Fibroblast of lung (primary cell): Measurements from ENCODE around the gene ABCG8. TPM values are rescaled to one million over a fixed set of nuclear protein-coding genes. Genes with fewer than 3 reads are reported as not detected.

Source experiments
- DNase-seq, 2 donors: peaks; one replicate each; pipeline versions ENCODE4 v3.0.0 to v3.0.0-alpha.2; 2010; ENCODE audit warnings: low read depth in 2 of 2
- H2AFZ ChIP-seq: 2 replicates; pipeline ENCODE4 v1.5.1; 2012; ENCODE audit warnings: low read length, control low read depth, inconsistent platforms
- H3K27ac ChIP-seq: 2 replicates; pipeline ENCODE4 v1.5.1; 2011; ENCODE audit warnings: low read length, control low read depth; ENCODE audit not compliant: insufficient read depth
- H3K27me3 ChIP-seq: 2 replicates; pipeline ENCODE4 v1.5.1; 2011; ENCODE audit warnings: mild to moderate bottlenecking, low read length; ENCODE audit not compliant: control insufficient read depth, insufficient read depth
- H3K36me3 ChIP-seq: 2 replicates; pipeline ENCODE4 v1.5.1; 2011; ENCODE audit warnings: low read length; ENCODE audit not compliant: control insufficient read depth, insufficient read depth
- H3K4me1 ChIP-seq: 2 replicates; pipeline ENCODE4 v1.5.1; 2011; ENCODE audit warnings: low read length; ENCODE audit not compliant: control insufficient read depth, insufficient read depth; ENCODE audit errors: extremely low read depth
- H3K4me2 ChIP-seq: 2 replicates; pipeline ENCODE4 v1.5.1; 2011; ENCODE audit warnings: low read length, control low read depth; ENCODE audit not compliant: insufficient read depth; ENCODE audit errors: extremely low read depth
- H3K4me3 ChIP-seq, 4 experiments: fragments of 200-600 bp in 1 of 4; sonication (generic) in 1 of 4; replicated peaks in 1 of 4; 2 replicates each; pipeline ENCODE4 v1.5.1; 2011 to 2016; ENCODE audit warnings: low read length in 4 of 4, low read depth in 3 of 4, mild to moderate bottlenecking in 3 of 4, control low read depth in 2 of 4, inconsistent platforms in 1 of 4, mixed read lengths in 1 of 4; ENCODE audit not compliant: insufficient read depth in 1 of 4; ENCODE audit errors: control extremely low read depth in 1 of 4
- H3K79me2 ChIP-seq: 2 replicates; pipeline ENCODE4 v1.5.1; 2012; ENCODE audit warnings: mild to moderate bottlenecking, low read length, inconsistent platforms; ENCODE audit not compliant: control insufficient read depth, insufficient read depth
- H3K9ac ChIP-seq: 2 replicates; pipeline ENCODE4 v1.5.1; 2011; ENCODE audit warnings: mild to moderate bottlenecking, low read length, control low read depth; ENCODE audit not compliant: insufficient read depth
- H3K9me3 ChIP-seq: 2 replicates; pipeline ENCODE4 v1.5.1; 2012; ENCODE audit warnings: low read depth, low read length; ENCODE audit not compliant: control insufficient read depth, insufficient read depth
- H4K20me1 ChIP-seq: 2 replicates; pipeline ENCODE4 v1.5.1; 2011; ENCODE audit warnings: low read length; ENCODE audit not compliant: control insufficient read depth, insufficient read depth; ENCODE audit errors: extremely low read depth
- EZH2 ChIP-seq: IDR thresholded peaks from 2 replicates; pipeline ENCODE4 v1.5.1; 2012; ENCODE audit warnings: low read length, control low read depth, mild to moderate bottlenecking; ENCODE audit errors: missing control alignments
- polyA plus RNA-seq, 2 donors: library from polyadenylated mRNA; depleted of rRNA in 1 of 2; stranded (reverse) in 1 of 2; unstranded in 1 of 2; fragments of >200 nt; gene quantifications; 2 replicates each; pipeline ENCODE4 v1.2.1, GENCODE V29; 2011 to 2012; ENCODE audit warnings: missing spikeins in 1 of 2
- total RNA-seq: library from RNA; depleted of rRNA; stranded (reverse); fragments of >200 nt; gene quantifications from 2 replicates; pipeline ENCODE4 v1.2.1, GENCODE V29; 2014
- TF ChIP-seq, protein P1 (sequence below), 2 donors: IDR thresholded peaks in 1 of 2; conservative IDR thresholded peaks in 1 of 2; 1 replicate in 1 of 2; 2 replicates in 1 of 2; pipeline ENCODE4 v1.5.1; 2011 to 2012; ENCODE audit warnings: low read length in 2 of 2, control low read depth in 1 of 2, inconsistent platforms in 1 of 2, low read depth in 1 of 2, mild to moderate bottlenecking in 1 of 2

ABCG8 gene
- total and polyA plus RNA-seq, 2 donors (not counting 1 experiment from before 2014, with no cell fraction given) = not detected

- Histone ChIP-seq H3K27ac (no peak overlapping the region), H3K4me2 (no peak overlapping the region), H2AFZ (no peak overlapping the region), H4K20me1 (no peaks in the 10 kb centered on the region), H3K4me3 (no peak overlapping the region), H3K36me3 (peaks cover 4% of the 10 kb centered on the region), H3K4me1 (no peaks in the 10 kb centered on the region), H3K9me3 (no peaks in the 10 kb centered on the region), H3K27me3 (no peaks in the 10 kb centered on the region), H3K79me2 (no peaks in the 10 kb centered on the region), H3K9ac (no peak overlapping the region)
- TF ChIP-seq, protein P1, sequence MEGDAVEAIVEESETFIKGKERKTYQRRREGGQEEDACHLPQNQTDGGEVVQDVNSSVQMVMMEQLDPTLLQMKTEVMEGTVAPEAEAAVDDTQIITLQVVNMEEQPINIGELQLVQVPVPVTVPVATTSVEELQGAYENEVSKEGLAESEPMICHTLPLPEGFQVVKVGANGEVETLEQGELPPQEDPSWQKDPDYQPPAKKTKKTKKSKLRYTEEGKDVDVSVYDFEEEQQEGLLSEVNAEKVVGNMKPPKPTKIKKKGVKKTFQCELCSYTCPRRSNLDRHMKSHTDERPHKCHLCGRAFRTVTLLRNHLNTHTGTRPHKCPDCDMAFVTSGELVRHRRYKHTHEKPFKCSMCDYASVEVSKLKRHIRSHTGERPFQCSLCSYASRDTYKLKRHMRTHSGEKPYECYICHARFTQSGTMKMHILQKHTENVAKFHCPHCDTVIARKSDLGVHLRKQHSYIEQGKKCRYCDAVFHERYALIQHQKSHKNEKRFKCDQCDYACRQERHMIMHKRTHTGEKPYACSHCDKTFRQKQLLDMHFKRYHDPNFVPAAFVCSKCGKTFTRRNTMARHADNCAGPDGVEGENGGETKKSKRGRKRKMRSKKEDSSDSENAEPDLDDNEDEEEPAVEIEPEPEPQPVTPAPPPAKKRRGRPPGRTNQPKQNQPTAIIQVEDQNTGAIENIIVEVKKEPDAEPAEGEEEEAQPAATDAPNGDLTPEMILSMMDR (conservative IDR thresholded peaks at IDR 0.05 in 1 of 2, IDR thresholded peaks at IDR 0.05 in 1 of 2; ENCODE audit: low read depth in 1 of 2, low read length in 2 of 2) = no peak
- no peak for TF ChIP-seq EZH2
- DNase-seq = no peak
Measured at GRCh38 chr2:43931293-43931692, 92.5 kb downstream of the ABCG8 start.

Other genes starting within 250 kb of the ABCG8 start
- 32.4 and 36.2 TPM in 2 replicates for gene THADA, start 242.9 kb upstream of the ABCG8 start, total RNA-seq
- 9.2 and 15.4 TPM in 2 replicates for gene THADA, start 242.9 kb upstream of the ABCG8 start, polyA plus RNA-seq
- gene PLEKHH2, start 201.7 kb upstream of the ABCG8 start, total RNA-seq = 14.0 and 15.9 TPM in 2 replicates
- gene PLEKHH2, start 201.7 kb upstream of the ABCG8 start, polyA plus RNA-seq = 4.3 and 6.9 TPM in 2 replicates
- 0.33 and 0.51 TPM in 2 replicates for gene C1GALT1C1L, start 162.5 kb upstream of the ABCG8 start, total RNA-seq
- 0.82 and 1.9 TPM in 2 replicates for gene C1GALT1C1L, start 162.5 kb upstream of the ABCG8 start, polyA plus RNA-seq
- 24.4 and 28.0 TPM in 2 replicates for gene DYNC2LI1, start 64.9 kb upstream of the ABCG8 start, total RNA-seq
- gene DYNC2LI1, start 64.9 kb upstream of the ABCG8 start, polyA plus RNA-seq = 14.7 and 23.6 TPM in 2 replicates
- not detected in 2 replicates for gene ABCG5, start 132 bp upstream of the ABCG8 start, total RNA-seq
- gene ABCG5, start 132 bp upstream of the ABCG8 start, polyA plus RNA-seq = not detected in 2 replicates
- gene LRPPRC, start 157.0 kb downstream of the ABCG8 start, total RNA-seq = 55.0 and 70.4 TPM in 2 replicates
- gene LRPPRC, start 157.0 kb downstream of the ABCG8 start, polyA plus RNA-seq = 49.9 and 54.6 TPM in 2 replicates